ENCODE data around the gene TBCK. TPM values are rescaled to one million over a fixed set of nuclear protein-coding genes. Genes with fewer than 3 reads are reported as not detected.

Gene TBCK
- total RNA-seq, 2 experiments from 2014 or later: 24.9 to 30.1 TPM

GRCh38 chr4:106149026-106149425 lies 167.0 kb downstream of the TBCK start:
- Mint-ChIP-seq H3K27me3 (no peaks in the 10 kb centered on the region), H3K4me3 (no peak overlapping the region), H3K36me3 (ENCODE audit: low read depth) (peaks cover 66% of the 10 kb centered on the region), H3K9me3 (peaks cover 50% of the 10 kb centered on the region), H3K4me1 (ENCODE audit: low read depth) (no peaks in the 10 kb centered on the region), H3K27ac (no peak overlapping the region)
- intact Hi-C loops (cut with micrococcal nuclease): no loop called here
- POLR2A ChIA-PET: no interaction called here
- DNase-seq (no peak), ATAC-seq (no peak)
- CTCF ChIA-PET: no interaction called here
- TF ChIP-seq CTCF (IDR thresholded peaks at IDR 0.05): no peak

- ChIA-PET CTCF (no interaction called here), POLR2A (no interaction called here)
- Mint-ChIP-seq H3K4me3 (no peak overlapping the region), H3K4me1 (ENCODE audit: low read depth) (no peaks in the 10 kb centered on the region), H3K27ac (no peak overlapping the region), H3K27me3 (no peaks in the 10 kb centered on the region), H3K9me3 (peaks cover 11% of the 10 kb centered on the region), H3K36me3 (ENCODE audit: low read depth) (peaks cover 32% of the 10 kb centered on the region)
- ATAC-seq (no peak), DNase-seq (no peak)
- no peak for TF ChIP-seq CTCF (IDR thresholded peaks at IDR 0.05)
- intact Hi-C loops (cut with micrococcal nuclease): loop anchor here (1.0 kb wide), 1 partner anchor 8 kb away; no protein-coding TSS in a partner anchor
Measured at GRCh38 chr4:106142616-106143127, 173.3 kb downstream of the TBCK start.

GRCh38 chr4:106140601-106141000 lies 175.4 kb downstream of the TBCK start:
- Mint-ChIP-seq H3K36me3 (ENCODE audit: low read depth) (peaks cover 18% of the 10 kb centered on the region), H3K27ac (no peak overlapping the region), H3K27me3 (no peaks in the 10 kb centered on the region), H3K4me1 (ENCODE audit: low read depth) (peaks cover 3% of the 10 kb centered on the region), H3K4me3 (no peak overlapping the region), H3K9me3 (no peaks in the 10 kb centered on the region)
- CTCF ChIA-PET: no interaction called here
- ATAC-seq (no peak), DNase-seq (no peak)
- TF ChIP-seq CTCF (IDR thresholded peaks at IDR 0.05): no peak
- POLR2A ChIA-PET: no interaction called here
- intact Hi-C loops (cut with micrococcal nuclease): no loop called here

GRCh38 chr4:106136777-106137331 lies 179.2 kb downstream of the TBCK start:
- no peak for ATAC-seq
- Mint-ChIP-seq H3K4me3 (no peak overlapping the region), H3K27ac (no peak overlapping the region), H3K4me1 (ENCODE audit: low read depth) (peaks cover 3% of the 10 kb centered on the region), H3K9me3 (peaks cover 4% of the 10 kb centered on the region), H3K27me3 (no peaks in the 10 kb centered on the region), H3K36me3 (ENCODE audit: low read depth) (peaks cover 24% of the 10 kb centered on the region)
- intact Hi-C loops (cut with micrococcal nuclease): no loop called here
- TF ChIP-seq CTCF (IDR thresholded peaks at IDR 0.05): no peak
- ChIA-PET CTCF (no interaction called here), POLR2A (no interaction called here)
- DNase-seq: no peak

- no peak for ATAC-seq
- Mint-ChIP-seq H3K4me1 (ENCODE audit: low read depth) (peaks cover 3% of the 10 kb centered on the region), H3K36me3 (ENCODE audit: low read depth) (peaks cover 28% of the 10 kb centered on the region), H3K4me3 (no peak overlapping the region), H3K27me3 (no peaks in the 10 kb centered on the region), H3K27ac (no peak overlapping the region), H3K9me3 (peaks cover 9% of the 10 kb centered on the region)
- ChIA-PET CTCF (no interaction called here), POLR2A (no interaction called here)
- no peak for TF ChIP-seq CTCF (IDR thresholded peaks at IDR 0.05)
- DNase-seq: no peak
- intact Hi-C loops (cut with micrococcal nuclease): no loop called here
Measured at GRCh38 chr4:106132045-106132444, 184.0 kb downstream of the TBCK start.

All from activated CD8-positive, alpha-beta T cell treated with anti-CD3 and anti-CD28 coated beads for 36 hours (primary cell).